ENCODE data around the gene SNTG2. TPM values are rescaled to one million over a fixed set of nuclear protein-coding genes. Genes with fewer than 3 reads are reported as not detected.

SNTG2 gene
- polyA plus RNA-seq, 1 experiment: 0.06 TPM

GRCh38 chr2:1024981-1025380, 74.3 kb downstream of the SNTG2 start:
- POLR2A ChIA-PET: no interaction called here
- Histone ChIP-seq H3K27ac (ENCODE audit: low read depth, low read length) (no peak overlapping the region), H3K9me3 (ENCODE audit: control insufficient read depth, insufficient read depth, low read length) (no peaks in the 10 kb centered on the region), H3K27me3 (ENCODE audit: control insufficient read depth, insufficient read depth, low read length) (no peaks in the 10 kb centered on the region), H3K4me3 (ENCODE audit: low read depth, low read length) (no peak overlapping the region)
- no peak for TF ChIP-seq CTCF (IDR thresholded peaks at IDR 0.05; ENCODE audit: low read depth, low read length)
- CTCF ChIA-PET: no interaction called here
- no peak for DNase-seq (ENCODE audit: low read depth, low spot score)

- Histone ChIP-seq H3K27me3 (ENCODE audit: control insufficient read depth, insufficient read depth, low read length) (no peaks in the 10 kb centered on the region), H3K9me3 (ENCODE audit: control insufficient read depth, insufficient read depth, low read length) (no peaks in the 10 kb centered on the region), H3K27ac (ENCODE audit: low read depth, low read length) (no peak overlapping the region), H3K4me3 (ENCODE audit: low read depth, low read length) (no peak overlapping the region)
- POLR2A ChIA-PET: no interaction called here
- TF ChIP-seq CTCF (IDR thresholded peaks at IDR 0.05; ENCODE audit: low read depth, low read length): no peak
- no peak for DNase-seq (ENCODE audit: low read depth, low spot score)
- CTCF ChIA-PET: no interaction called here
Measured at GRCh38 chr2:1026141-1026540, 75.5 kb downstream of the SNTG2 start.

GRCh38 chr2:1028831-1029230, 78.2 kb downstream of the SNTG2 start:
- Histone ChIP-seq H3K9me3 (ENCODE audit: control insufficient read depth, insufficient read depth, low read length) (no peaks in the 10 kb centered on the region), H3K4me3 (ENCODE audit: low read depth, low read length) (no peak overlapping the region), H3K27me3 (ENCODE audit: control insufficient read depth, insufficient read depth, low read length) (no peaks in the 10 kb centered on the region), H3K27ac (ENCODE audit: low read depth, low read length) (no peak overlapping the region)
- TF ChIP-seq CTCF (IDR thresholded peaks at IDR 0.05; ENCODE audit: low read depth, low read length): no peak
- POLR2A ChIA-PET: no interaction called here
- CTCF ChIA-PET: no interaction called here
- no peak for DNase-seq (ENCODE audit: low read depth, low spot score)

- TF ChIP-seq CTCF (IDR thresholded peaks at IDR 0.05; ENCODE audit: low read depth, low read length): no peak
- DNase-seq (ENCODE audit: low read depth, low spot score): no peak
- POLR2A ChIA-PET: no interaction called here
- Histone ChIP-seq H3K27me3 (ENCODE audit: control insufficient read depth, insufficient read depth, low read length) (peaks cover 7% of the 10 kb centered on the region), H3K9me3 (ENCODE audit: control insufficient read depth, insufficient read depth, low read length) (no peaks in the 10 kb centered on the region), H3K4me3 (ENCODE audit: low read depth, low read length) (no peak overlapping the region), H3K27ac (ENCODE audit: low read depth, low read length) (no peak overlapping the region)
- CTCF ChIA-PET: no interaction called here
Measured at GRCh38 chr2:1032030-1032429, 81.4 kb downstream of the SNTG2 start.

- TF ChIP-seq CTCF (IDR thresholded peaks at IDR 0.05; ENCODE audit: low read depth, low read length): no peak
- POLR2A ChIA-PET: no interaction called here
- CTCF ChIA-PET: no interaction called here
- Histone ChIP-seq H3K4me3 (ENCODE audit: low read depth, low read length) (no peak overlapping the region), H3K9me3 (ENCODE audit: control insufficient read depth, insufficient read depth, low read length) (no peaks in the 10 kb centered on the region), H3K27ac (ENCODE audit: low read depth, low read length) (no peak overlapping the region), H3K27me3 (ENCODE audit: control insufficient read depth, insufficient read depth, low read length) (peaks cover 9% of the 10 kb centered on the region)
- no peak for DNase-seq (ENCODE audit: low read depth, low spot score)
Measured at GRCh38 chr2:1033069-1033468, 82.4 kb downstream of the SNTG2 start.
